ENCODE data around the gene MAB21L4. TPM values are rescaled to one million over a fixed set of nuclear protein-coding genes. Genes with fewer than 3 reads are reported as not detected.

MAB21L4 gene
- total RNA-seq, 1 donor from 2014 or later = not detected

DNA sequence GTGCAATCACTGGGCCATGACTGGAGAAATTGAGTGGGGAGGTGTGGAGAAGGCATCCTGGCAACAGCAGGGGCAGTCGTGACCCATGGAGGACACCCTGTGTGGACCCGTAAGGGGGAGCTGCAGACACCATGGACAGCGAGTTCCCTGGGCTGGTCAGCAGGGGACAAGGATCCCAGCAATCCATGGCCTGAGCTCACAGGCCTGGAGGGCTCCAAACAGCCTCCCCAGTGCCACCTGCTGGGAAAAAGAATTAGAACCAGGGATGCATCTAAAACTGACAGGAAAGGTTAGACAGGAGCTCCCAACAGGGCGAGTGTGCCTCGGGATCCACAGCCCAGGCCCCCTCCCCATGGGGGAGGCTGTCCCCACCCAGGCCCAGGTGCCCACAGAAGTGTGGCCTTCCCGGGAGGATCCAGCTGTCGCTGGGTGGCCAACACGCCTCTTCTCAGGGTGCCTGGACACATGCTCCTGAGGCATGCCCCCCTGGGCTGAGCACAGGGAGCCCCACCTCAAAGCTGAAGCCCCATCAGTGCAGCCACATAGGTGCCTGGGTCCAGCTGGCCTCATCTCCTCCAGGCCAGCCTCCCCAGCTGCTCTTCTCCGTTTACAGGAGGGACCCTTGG is 55.4 kb downstream of the MAB21L4 start:
- H3K4me1 Mint-ChIP-seq (ENCODE audit: unreplicated experiment) = no peaks in the 10 kb centered on the region
- H3K9me3 Mint-ChIP-seq (ENCODE audit: unreplicated experiment) = no peaks in the 10 kb centered on the region
- peaks cover 7% of the 10 kb centered on the region for H3K36me3 Mint-ChIP-seq (ENCODE audit: low read depth, unreplicated experiment)
- H3K27me3 Mint-ChIP-seq (ENCODE audit: unreplicated experiment) = peaks cover 11% of the 10 kb centered on the region
- no peak overlapping the region for H3K4me3 Mint-ChIP-seq (ENCODE audit: unreplicated experiment)
- DNase-seq (ENCODE audit: low spot score) = peak; percentile 89
- TF ChIP-seq, protein P1, sequence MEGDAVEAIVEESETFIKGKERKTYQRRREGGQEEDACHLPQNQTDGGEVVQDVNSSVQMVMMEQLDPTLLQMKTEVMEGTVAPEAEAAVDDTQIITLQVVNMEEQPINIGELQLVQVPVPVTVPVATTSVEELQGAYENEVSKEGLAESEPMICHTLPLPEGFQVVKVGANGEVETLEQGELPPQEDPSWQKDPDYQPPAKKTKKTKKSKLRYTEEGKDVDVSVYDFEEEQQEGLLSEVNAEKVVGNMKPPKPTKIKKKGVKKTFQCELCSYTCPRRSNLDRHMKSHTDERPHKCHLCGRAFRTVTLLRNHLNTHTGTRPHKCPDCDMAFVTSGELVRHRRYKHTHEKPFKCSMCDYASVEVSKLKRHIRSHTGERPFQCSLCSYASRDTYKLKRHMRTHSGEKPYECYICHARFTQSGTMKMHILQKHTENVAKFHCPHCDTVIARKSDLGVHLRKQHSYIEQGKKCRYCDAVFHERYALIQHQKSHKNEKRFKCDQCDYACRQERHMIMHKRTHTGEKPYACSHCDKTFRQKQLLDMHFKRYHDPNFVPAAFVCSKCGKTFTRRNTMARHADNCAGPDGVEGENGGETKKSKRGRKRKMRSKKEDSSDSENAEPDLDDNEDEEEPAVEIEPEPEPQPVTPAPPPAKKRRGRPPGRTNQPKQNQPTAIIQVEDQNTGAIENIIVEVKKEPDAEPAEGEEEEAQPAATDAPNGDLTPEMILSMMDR (IDR thresholded peaks at IDR 0.05; ENCODE audit: unreplicated experiment) = peak; percentile 45
- no peak overlapping the region for H3K27ac Mint-ChIP-seq (ENCODE audit: unreplicated experiment)

DNA sequence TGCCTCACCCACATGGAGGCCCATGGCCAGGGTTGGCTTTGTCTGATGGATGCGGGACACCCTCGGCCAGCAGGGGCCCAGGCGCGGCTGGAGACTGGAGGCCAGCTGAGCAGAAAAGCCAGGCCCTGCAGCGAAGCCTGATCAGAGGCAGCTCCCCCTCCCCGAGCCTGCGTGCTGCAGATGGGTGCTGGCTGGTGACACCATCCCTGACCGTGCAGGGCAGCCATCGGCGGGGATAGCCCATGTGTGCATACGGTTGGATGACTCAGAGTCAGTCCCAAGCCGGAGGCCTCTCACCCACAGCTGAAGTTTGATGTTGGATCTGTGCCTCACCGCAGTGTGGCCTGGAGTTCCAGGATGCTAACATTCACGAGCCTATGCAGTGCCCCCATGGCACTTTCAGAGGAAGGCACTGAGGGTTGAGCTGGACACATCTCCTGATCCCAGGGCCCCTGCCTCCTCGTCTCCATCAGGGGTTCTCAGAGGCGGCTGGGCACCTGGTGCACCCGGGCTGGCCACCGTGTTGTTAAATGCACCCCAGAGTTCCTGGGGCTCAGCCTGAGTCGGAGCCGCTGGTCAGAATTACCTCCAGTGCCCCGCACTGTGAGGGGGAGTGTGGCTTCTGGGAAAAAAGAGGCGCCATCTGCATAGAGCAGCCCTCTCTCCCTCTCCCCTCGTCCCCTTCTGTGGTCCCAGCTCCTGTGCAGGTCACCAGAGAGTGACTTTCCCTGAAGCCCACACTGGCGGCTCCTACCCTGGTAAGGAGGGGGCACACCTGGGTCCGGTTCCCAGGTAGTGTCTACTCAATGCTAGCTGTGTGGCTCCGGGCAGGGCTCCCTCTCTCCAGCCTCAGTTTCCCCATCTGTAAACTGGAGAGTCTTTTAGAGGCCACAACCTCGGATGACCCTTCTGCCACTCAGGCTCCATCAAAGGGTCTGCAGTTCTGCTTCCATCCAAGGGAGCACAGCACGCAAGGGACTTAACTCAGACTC is 56.5 kb downstream of the MAB21L4 start:
- H3K36me3 Mint-ChIP-seq (ENCODE audit: low read depth, unreplicated experiment) = peaks cover 3% of the 10 kb centered on the region
- H3K9me3 Mint-ChIP-seq (ENCODE audit: unreplicated experiment) = no peaks in the 10 kb centered on the region
- no peaks in the 10 kb centered on the region for H3K4me1 Mint-ChIP-seq (ENCODE audit: unreplicated experiment)
- no peak overlapping the region for H3K27ac Mint-ChIP-seq (ENCODE audit: unreplicated experiment)
- TF ChIP-seq, protein P1 (IDR thresholded peaks at IDR 0.05; ENCODE audit: unreplicated experiment) = no peak
- H3K4me3 Mint-ChIP-seq (ENCODE audit: unreplicated experiment) = no peak overlapping the region
- DNase-seq (ENCODE audit: low spot score) = no peak
- peaks cover 9% of the 10 kb centered on the region for H3K27me3 Mint-ChIP-seq (ENCODE audit: unreplicated experiment)

DNA sequence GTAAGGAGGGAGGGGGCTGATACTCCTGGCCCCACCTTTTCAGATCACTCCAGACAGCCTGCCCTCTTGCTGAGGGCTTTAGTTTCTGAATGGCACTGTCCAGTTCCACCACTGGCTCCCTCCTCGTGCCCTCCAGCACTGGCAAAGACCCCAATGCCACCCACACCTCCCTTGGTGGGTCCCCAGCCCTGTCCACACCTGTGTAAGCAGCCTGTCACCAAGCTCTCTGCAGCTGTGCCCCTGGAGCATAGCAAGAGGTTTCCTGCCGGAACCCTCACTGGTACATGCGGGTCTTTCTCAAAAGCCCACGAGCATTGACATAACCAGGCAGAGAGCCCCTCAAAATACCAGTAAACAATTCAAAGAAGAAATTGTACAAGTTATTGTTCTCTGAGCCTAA is 58.3 kb downstream of the MAB21L4 start:
- no peak overlapping the region for H3K4me3 Mint-ChIP-seq (ENCODE audit: unreplicated experiment)
- H3K27ac Mint-ChIP-seq (ENCODE audit: unreplicated experiment) = no peak overlapping the region
- H3K4me1 Mint-ChIP-seq (ENCODE audit: unreplicated experiment) = no peaks in the 10 kb centered on the region
- H3K36me3 Mint-ChIP-seq (ENCODE audit: low read depth, unreplicated experiment) = peaks cover 3% of the 10 kb centered on the region
- H3K9me3 Mint-ChIP-seq (ENCODE audit: unreplicated experiment) = no peaks in the 10 kb centered on the region
- H3K27me3 Mint-ChIP-seq (ENCODE audit: unreplicated experiment) = peaks cover 9% of the 10 kb centered on the region
- TF ChIP-seq, protein P1 (IDR thresholded peaks at IDR 0.05; ENCODE audit: unreplicated experiment) = no peak
- DNase-seq (ENCODE audit: low spot score) = no peak

DNA sequence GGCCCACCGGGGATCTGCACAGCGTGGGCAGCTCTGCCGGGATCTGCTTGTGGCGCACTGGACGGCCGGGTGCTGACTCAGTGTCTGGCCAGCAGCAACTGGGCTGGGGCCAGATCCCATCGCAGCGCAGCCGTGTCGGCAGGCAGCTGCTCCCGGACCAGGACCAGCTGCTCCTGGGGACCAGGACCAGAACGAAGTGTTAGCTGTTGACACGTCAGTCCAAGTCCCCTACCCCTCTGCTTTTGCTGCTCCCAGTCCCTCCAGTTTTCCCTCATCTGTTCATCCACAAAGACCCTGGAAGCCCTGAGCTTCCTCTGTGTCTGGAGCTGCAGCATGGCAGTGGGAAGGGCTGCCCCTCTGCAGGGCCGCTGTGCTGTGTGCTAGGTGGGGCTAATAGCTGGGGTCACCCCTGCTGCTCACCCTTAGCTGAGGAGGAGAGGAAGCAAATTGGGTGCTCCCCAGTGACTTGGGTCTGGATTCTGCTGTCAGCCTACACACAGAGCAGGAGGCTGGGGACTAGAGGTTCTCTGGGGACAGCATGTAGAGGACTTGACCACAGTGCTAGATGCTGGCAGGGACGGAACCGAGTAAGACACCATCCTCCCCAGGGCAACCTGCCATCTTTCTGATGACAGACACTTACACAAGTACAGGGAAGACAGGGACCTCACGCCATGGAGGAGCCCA is 59.0 kb downstream of the MAB21L4 start:
- no peak for DNase-seq (ENCODE audit: low spot score)
- Mint-ChIP-seq H3K4me1 (ENCODE audit: unreplicated experiment) (no peaks in the 10 kb centered on the region), H3K4me3 (ENCODE audit: unreplicated experiment) (no peak overlapping the region), H3K9me3 (ENCODE audit: unreplicated experiment) (no peaks in the 10 kb centered on the region), H3K27ac (ENCODE audit: unreplicated experiment) (no peak overlapping the region), H3K27me3 (ENCODE audit: unreplicated experiment) (peaks cover 9% of the 10 kb centered on the region), H3K36me3 (ENCODE audit: low read depth, unreplicated experiment) (peaks cover 3% of the 10 kb centered on the region)
- TF ChIP-seq, protein P1 (IDR thresholded peaks at IDR 0.05; ENCODE audit: unreplicated experiment) = no peak

Other genes with a start within 250 kb of the MAB21L4 start
- gene AQP12B, start 213.3 kb downstream of the MAB21L4 start, total RNA-seq (ENCODE audit: unreplicated experiment) = not detected
- not detected for gene AQP12A, start 204.3 kb downstream of the MAB21L4 start, total RNA-seq (ENCODE audit: unreplicated experiment)
- gene KIF1A, start 75.9 kb downstream of the MAB21L4 start, total RNA-seq (ENCODE audit: unreplicated experiment) = 52.2 TPM
- not detected for gene AGXT, start 27.3 kb downstream of the MAB21L4 start, total RNA-seq (ENCODE audit: unreplicated experiment)
- not detected for gene CROCC2, start 10.2 kb upstream of the MAB21L4 start, total RNA-seq (ENCODE audit: unreplicated experiment)
- 2.3 TPM for gene SNED1, start 102.5 kb upstream of the MAB21L4 start, total RNA-seq (ENCODE audit: unreplicated experiment)
- gene MTERF4, start 206.1 kb upstream of the MAB21L4 start, total RNA-seq (ENCODE audit: unreplicated experiment) = 82.4 TPM

Measured in endothelial cell (in vitro differentiated cells).